ENCODE measurements around the gene CA10.

Gene CA10

GRCh38 chr17:51657224-51657623 lies 501.3 kb downstream of the CA10 start:
- no peaks in the 10 kb centered on the region for H3K9me3 ChIP-seq (ENCODE audit: insufficient read depth, low read length)
- no peaks in the 10 kb centered on the region for H3K36me3 ChIP-seq (ENCODE audit: insufficient read depth, insufficient read length, low read length)
- DNase-seq (ENCODE audit: low read depth, low spot score), result no peak
- H3K4me1 ChIP-seq (ENCODE audit: insufficient read depth, insufficient read length), result no peaks in the 10 kb centered on the region
- TF ChIP-seq YY1 (IDR thresholded peaks at IDR 0.05; ENCODE audit: insufficient read depth, insufficient read length) (no peak), SUZ12 (IDR thresholded peaks at IDR 0.05; ENCODE audit: extremely low read depth, insufficient read depth, insufficient read length) (no peak), ZNF274 (IDR thresholded peaks at IDR 0.05; ENCODE audit: low read depth, low read length) (no peak)
- H3K4me3 ChIP-seq (ENCODE audit: insufficient read length, low read depth), result no peak overlapping the region
- no peak overlapping the region for H3K9ac ChIP-seq (ENCODE audit: insufficient read length, low read depth)
- H3K27me3 ChIP-seq (ENCODE audit: insufficient read depth, insufficient read length), result no peaks in the 10 kb centered on the region

GRCh38 chr17:51653878-51654277 lies 504.6 kb downstream of the CA10 start:
- DNase-seq (ENCODE audit: low read depth, low spot score), result no peak
- TF ChIP-seq YY1 (IDR thresholded peaks at IDR 0.05; ENCODE audit: insufficient read depth, insufficient read length) (no peak), SUZ12 (IDR thresholded peaks at IDR 0.05; ENCODE audit: extremely low read depth, insufficient read depth, insufficient read length) (no peak), ZNF274 (IDR thresholded peaks at IDR 0.05; ENCODE audit: low read depth, low read length) (no peak)
- Histone ChIP-seq H3K4me3 (ENCODE audit: insufficient read length, low read depth) (no peak overlapping the region), H3K9me3 (ENCODE audit: insufficient read depth, low read length) (no peaks in the 10 kb centered on the region), H3K36me3 (ENCODE audit: insufficient read depth, insufficient read length, low read length) (no peaks in the 10 kb centered on the region), H3K9ac (ENCODE audit: insufficient read length, low read depth) (no peak overlapping the region), H3K27me3 (ENCODE audit: insufficient read depth, insufficient read length) (no peaks in the 10 kb centered on the region), H3K4me1 (ENCODE audit: insufficient read depth, insufficient read length) (no peaks in the 10 kb centered on the region)

GRCh38 chr17:51652529-51652928 lies 506.0 kb downstream of the CA10 start:
- Histone ChIP-seq H3K4me1 (ENCODE audit: insufficient read depth, insufficient read length) (no peaks in the 10 kb centered on the region), H3K9me3 (ENCODE audit: insufficient read depth, low read length) (no peaks in the 10 kb centered on the region), H3K9ac (ENCODE audit: insufficient read length, low read depth) (no peak overlapping the region), H3K27me3 (ENCODE audit: insufficient read depth, insufficient read length) (no peaks in the 10 kb centered on the region), H3K4me3 (ENCODE audit: insufficient read length, low read depth) (no peak overlapping the region), H3K36me3 (ENCODE audit: insufficient read depth, insufficient read length, low read length) (no peaks in the 10 kb centered on the region)
- TF ChIP-seq ZNF274 (IDR thresholded peaks at IDR 0.05; ENCODE audit: low read depth, low read length) (no peak), SUZ12 (IDR thresholded peaks at IDR 0.05; ENCODE audit: extremely low read depth, insufficient read depth, insufficient read length) (no peak), YY1 (IDR thresholded peaks at IDR 0.05; ENCODE audit: insufficient read depth, insufficient read length) (no peak)
- no peak for DNase-seq (ENCODE audit: low read depth, low spot score)

- TF ChIP-seq YY1 (IDR thresholded peaks at IDR 0.05; ENCODE audit: insufficient read depth, insufficient read length) (no peak), SUZ12 (IDR thresholded peaks at IDR 0.05; ENCODE audit: extremely low read depth, insufficient read depth, insufficient read length) (no peak), ZNF274 (IDR thresholded peaks at IDR 0.05; ENCODE audit: low read depth, low read length) (no peak)
- Histone ChIP-seq H3K4me1 (ENCODE audit: insufficient read depth, insufficient read length) (no peaks in the 10 kb centered on the region), H3K36me3 (ENCODE audit: insufficient read depth, insufficient read length, low read length) (no peaks in the 10 kb centered on the region), H3K27me3 (ENCODE audit: insufficient read depth, insufficient read length) (no peaks in the 10 kb centered on the region), H3K4me3 (ENCODE audit: insufficient read length, low read depth) (no peak overlapping the region), H3K9me3 (ENCODE audit: insufficient read depth, low read length) (no peaks in the 10 kb centered on the region), H3K9ac (ENCODE audit: insufficient read length, low read depth) (no peak overlapping the region)
- no peak for DNase-seq (ENCODE audit: low read depth, low spot score)
Measured at GRCh38 chr17:51651513-51652298, 506.8 kb downstream of the CA10 start.

- Histone ChIP-seq H3K9me3 (ENCODE audit: insufficient read depth, low read length) (no peaks in the 10 kb centered on the region), H3K9ac (ENCODE audit: insufficient read length, low read depth) (no peak overlapping the region), H3K27me3 (ENCODE audit: insufficient read depth, insufficient read length) (no peaks in the 10 kb centered on the region), H3K36me3 (ENCODE audit: insufficient read depth, insufficient read length, low read length) (no peaks in the 10 kb centered on the region), H3K4me3 (ENCODE audit: insufficient read length, low read depth) (no peak overlapping the region), H3K4me1 (ENCODE audit: insufficient read depth, insufficient read length) (peaks cover 2% of the 10 kb centered on the region)
- TF ChIP-seq YY1 (IDR thresholded peaks at IDR 0.05; ENCODE audit: insufficient read depth, insufficient read length) (no peak), ZNF274 (IDR thresholded peaks at IDR 0.05; ENCODE audit: low read depth, low read length) (no peak), SUZ12 (IDR thresholded peaks at IDR 0.05; ENCODE audit: extremely low read depth, insufficient read depth, insufficient read length) (no peak)
- no peak for DNase-seq (ENCODE audit: low read depth, low spot score)
Measured at GRCh38 chr17:51650772-51651171, 507.7 kb downstream of the CA10 start.

GRCh38 chr17:51650202-51650601 lies 508.3 kb downstream of the CA10 start:
- no peak for DNase-seq (ENCODE audit: low read depth, low spot score)
- no peak for TF ChIP-seq ZNF274 (IDR thresholded peaks at IDR 0.05; ENCODE audit: low read depth, low read length)
- no peak for TF ChIP-seq YY1 (IDR thresholded peaks at IDR 0.05; ENCODE audit: insufficient read depth, insufficient read length)
- no peak for TF ChIP-seq SUZ12 (IDR thresholded peaks at IDR 0.05; ENCODE audit: extremely low read depth, insufficient read depth, insufficient read length)
- Histone ChIP-seq H3K9me3 (ENCODE audit: insufficient read depth, low read length) (no peaks in the 10 kb centered on the region), H3K9ac (ENCODE audit: insufficient read length, low read depth) (no peak overlapping the region), H3K36me3 (ENCODE audit: insufficient read depth, insufficient read length, low read length) (no peaks in the 10 kb centered on the region), H3K27me3 (ENCODE audit: insufficient read depth, insufficient read length) (no peaks in the 10 kb centered on the region), H3K4me1 (ENCODE audit: insufficient read depth, insufficient read length) (peaks cover 2% of the 10 kb centered on the region), H3K4me3 (ENCODE audit: insufficient read length, low read depth) (no peak overlapping the region)

GRCh38 chr17:51647826-51648225 lies 510.7 kb downstream of the CA10 start:
- Histone ChIP-seq H3K36me3 (ENCODE audit: insufficient read depth, insufficient read length, low read length) (no peaks in the 10 kb centered on the region), H3K4me1 (ENCODE audit: insufficient read depth, insufficient read length) (peaks cover 2% of the 10 kb centered on the region), H3K9me3 (ENCODE audit: insufficient read depth, low read length) (no peaks in the 10 kb centered on the region), H3K27me3 (ENCODE audit: insufficient read depth, insufficient read length) (no peaks in the 10 kb centered on the region), H3K9ac (ENCODE audit: insufficient read length, low read depth) (no peak overlapping the region), H3K4me3 (ENCODE audit: insufficient read length, low read depth) (no peak overlapping the region)
- DNase-seq (ENCODE audit: low read depth, low spot score), result no peak
- TF ChIP-seq ZNF274 (IDR thresholded peaks at IDR 0.05; ENCODE audit: low read depth, low read length), result no peak
- TF ChIP-seq YY1 (IDR thresholded peaks at IDR 0.05; ENCODE audit: insufficient read depth, insufficient read length), result no peak
- no peak for TF ChIP-seq SUZ12 (IDR thresholded peaks at IDR 0.05; ENCODE audit: extremely low read depth, insufficient read depth, insufficient read length)
